ENCODE measurements around the gene DLGAP4.

DLGAP4 gene

DNA sequence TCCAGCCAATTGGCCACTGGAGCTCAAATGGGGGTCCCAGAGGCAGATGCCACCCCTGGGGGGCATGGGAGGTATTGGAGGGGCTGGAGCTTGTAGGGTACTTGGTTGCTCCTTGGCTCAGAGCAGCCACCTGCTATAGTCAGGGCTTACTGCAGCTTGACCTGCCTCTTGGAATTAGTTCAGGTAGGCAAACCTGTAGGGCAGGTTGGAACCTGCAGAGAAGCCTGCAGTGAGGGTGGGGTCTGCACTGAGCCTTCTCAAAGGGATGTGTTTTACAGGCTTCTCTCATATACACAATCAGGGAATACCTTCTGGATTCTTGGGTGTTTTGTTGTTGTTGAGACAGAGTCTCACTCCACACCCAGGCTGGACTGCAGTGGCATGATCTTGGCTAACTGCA is 141.0 kb downstream of the DLGAP4 start:
- DNase-seq (ENCODE audit: low read depth in 2 of 2): no peak

DNA sequence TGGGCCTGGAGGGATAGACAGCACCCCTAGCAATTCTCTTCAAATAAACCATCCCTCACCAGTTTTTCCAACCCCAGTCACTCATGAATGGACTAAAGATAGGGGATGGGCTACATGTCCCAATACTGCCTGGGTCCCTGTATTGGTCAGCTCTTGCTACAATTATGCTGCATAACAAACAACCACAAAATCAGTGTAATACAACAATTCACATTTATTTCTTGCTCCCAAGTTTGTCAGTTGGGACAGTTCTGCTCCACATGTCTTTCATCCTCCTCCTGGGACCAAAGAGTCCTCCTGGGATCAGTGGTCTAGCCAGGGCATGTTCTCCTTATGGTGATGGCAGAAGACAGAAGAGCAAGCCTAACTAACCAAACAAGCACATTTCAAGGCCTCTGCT is 143.5 kb downstream of the DLGAP4 start:
- DNase-seq (ENCODE audit: low read depth in 2 of 2): no peak

DNA sequence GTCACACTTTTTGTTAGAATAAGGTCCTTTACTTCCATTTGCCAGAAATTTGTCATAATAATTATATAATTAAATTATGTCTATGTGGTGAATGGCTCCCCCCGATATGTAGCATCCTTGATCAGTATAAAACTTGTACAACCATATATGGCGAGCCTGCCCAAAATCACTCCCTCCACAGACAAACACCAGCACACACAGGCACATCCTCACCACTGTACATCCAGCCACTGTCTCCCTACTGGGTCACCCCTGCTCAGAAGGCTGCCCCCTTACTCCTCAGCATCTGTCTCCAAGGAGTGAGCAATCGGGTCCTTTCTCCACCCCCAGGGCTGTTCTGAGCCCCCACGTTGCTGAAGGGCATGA is 148.2 kb downstream of the DLGAP4 start:
- DNase-seq (ENCODE audit: low read depth in 2 of 2): no peak

DNA sequence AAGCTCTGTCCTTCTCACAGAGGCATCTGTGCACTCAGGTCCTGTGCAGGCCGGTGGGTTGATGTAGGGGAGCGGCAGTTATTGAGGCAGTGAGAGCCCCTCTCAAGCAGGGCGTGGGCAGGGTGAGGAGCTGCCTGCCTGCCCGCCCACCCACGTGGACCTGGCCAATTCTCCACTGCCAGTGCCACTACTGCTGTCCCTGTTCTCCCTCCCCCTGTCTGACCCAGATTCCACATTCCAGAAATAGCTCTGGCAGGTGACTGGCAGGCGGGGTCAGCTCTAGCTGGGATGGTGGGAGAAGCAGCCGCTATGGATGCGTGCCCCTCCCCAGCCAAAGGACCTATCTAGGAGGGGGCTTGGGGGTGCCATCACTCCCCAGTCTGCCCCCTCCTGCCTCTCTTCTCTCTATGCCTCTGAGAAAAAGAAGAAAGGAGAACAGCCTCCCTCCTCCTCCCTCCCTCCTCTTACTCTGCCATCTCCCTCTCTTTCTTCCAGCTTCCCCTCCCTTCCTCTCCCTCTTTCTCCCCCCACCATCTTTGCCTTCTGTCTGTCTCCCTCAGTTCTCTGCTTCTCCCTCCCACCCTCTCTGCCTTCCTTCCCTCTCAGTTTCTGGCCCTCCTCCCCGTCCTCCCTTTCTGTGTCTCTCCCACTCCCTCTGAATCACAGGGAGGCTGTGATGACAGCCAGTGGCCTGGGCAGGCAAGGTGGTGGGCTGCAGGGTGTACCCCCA is 148.7 kb downstream of the DLGAP4 start:
- no peak for DNase-seq (ENCODE audit: low read depth in 2 of 2)

DNA sequence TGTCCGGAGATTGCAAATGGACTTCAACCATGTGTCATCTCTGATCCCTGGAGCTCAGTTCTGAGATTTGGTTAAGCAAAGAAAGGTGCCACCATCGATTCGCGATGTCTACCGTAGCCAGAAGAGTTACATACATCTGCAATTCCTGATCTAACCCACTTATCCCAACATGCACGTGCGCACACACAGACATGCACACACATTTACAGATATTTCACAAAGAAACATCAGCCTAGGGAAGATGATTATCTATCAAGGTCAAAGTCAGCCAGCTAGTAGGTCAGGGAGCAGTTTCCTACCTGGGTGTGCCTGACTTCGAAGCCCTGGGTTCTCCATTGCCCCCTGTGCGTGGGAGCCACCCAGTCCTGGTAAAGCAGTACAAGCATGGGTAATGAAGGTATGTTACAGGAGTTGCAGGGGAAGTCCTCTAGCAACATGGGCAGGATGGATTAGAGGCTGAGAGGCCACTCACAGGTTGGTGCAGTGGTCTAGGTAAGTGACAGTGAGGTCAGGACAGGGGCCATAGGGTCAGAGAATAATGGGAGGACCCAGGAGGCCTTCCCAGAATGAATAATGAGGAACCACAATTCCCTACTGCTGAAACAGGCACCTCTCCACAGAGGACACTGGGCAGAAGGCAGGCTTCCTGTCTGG is 150.0 kb downstream of the DLGAP4 start:
- no peak for DNase-seq (ENCODE audit: low read depth in 2 of 2)

DNA sequence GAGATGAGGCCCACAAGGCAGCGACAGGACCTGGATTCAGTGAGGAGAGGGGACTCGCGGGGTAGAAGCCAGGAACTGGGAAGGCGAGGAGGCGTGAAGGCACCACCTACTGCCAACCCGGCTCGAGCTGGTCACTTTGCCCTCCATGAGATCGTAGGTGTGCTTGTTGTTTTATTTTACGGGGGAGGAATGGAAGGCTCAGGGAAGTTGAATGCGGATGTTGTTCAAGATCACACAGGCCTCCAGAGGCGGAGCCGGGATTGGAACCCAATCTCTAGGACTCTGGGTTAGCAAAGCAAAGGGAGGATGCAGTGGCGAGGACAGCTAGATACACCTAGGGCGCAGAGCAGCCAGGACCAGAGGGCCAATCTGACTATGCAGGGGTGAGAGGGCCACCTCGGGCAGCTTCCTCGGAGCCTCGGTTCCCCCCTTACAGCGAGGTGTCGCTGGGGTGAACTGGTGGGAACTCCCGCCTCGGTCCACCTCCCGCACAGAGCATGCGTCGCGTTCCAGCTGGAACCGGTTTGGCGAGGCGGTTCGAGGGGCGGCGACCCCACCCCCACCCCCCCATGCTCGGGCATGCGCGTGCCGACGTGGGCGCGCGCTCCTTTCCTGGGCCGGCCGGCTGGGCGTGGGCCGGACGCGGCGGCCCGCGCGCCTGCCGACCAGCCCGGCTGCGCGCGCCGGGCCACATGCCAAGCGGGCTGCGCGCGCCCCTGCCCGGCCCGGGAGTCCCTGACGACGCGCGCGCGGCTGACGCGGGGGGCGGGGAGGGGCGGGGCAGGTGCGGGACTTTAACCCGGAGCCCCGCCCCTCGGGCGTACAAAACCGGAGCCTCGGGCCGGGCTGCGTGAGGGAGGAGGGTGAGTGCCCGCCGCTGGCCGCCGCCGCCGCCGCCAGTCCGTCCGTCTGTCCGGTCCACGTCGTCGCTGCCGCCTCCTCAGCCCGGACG is 154.8 kb downstream of the DLGAP4 start:
- peak; percentile 84 to 87 for DNase-seq (ENCODE audit: low read depth in 2 of 2)

DNA sequence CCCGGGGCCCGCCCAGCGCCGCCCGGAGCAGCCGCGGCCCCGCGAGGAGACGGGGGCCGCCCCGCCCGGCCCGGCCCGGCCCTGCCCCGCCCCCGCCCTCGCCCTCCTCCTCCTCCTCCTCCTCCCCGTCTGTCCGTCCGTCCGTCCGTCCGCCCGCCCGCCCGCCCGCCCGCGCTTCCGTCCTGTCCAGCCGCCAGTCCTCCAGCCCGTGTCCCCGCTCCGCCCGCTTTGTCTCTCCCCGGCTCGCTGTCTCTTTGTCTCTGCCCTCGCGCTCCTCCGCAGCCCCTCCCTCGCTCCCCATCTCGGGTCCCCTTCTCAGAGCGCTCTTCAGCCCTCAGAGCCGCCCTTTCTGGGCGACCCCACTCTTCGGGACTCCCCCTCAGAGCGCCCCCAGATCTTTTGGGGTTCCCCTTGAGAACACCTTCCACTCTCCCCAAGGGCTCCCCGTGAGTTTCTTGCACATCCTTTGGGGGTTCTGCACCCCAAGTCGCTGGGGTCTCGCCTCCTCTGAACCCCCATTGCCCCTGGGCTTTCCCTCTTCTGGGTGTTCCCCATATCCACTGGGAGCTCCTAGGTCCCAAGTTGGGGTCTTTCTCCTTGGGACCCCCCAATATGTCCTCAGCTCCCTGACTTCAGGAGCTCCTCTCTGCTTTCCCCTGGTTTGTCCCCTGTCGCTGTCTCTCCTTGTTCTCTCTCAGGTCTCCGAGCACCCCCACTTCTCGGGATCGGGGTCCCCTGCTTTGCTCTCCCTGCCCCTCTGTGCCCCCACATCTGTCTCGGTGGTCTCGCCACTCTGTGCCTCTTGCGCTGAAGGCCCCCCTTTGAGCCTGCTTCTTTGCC is 155.7 kb downstream of the DLGAP4 start:
- DNase-seq (ENCODE audit: low read depth in 2 of 2): no peak

DNA sequence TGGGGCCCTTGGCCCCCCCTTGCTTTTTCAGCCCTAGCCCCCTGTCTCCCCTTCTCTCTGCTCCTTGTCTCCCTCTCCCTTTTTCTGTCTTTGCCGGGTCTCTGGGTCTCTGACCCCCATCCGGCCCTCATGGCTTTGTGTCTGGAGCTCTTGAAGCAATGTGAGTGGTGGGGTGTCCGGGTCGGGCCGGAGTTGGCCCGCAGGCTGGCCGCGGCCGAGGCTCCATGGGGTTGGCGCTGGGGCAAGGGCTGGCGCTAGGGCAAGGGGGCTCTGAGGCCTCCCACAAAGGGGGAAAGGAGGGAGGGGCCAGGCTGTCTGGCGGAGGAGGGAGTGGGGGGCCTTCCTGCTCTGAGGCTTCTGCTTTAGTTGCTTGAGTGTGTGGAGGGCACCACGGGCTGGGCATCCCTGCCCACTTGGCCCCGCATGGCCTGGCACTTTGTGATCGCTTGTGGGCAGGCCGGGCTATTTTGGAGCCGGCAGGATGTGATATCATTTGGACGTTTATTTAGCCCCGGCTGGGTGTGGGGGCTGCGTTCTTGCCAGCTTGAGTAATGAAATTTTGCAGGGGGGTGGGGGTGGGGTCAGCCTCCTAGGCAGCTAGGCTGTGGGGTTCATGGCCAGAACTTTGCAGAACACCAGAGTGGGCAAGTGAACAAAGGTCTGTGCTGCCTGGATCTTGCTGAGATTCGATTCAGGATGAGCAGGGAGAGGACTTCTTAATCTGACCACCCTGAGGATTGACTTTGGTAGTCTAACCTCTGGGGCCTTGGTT is 156.5 kb downstream of the DLGAP4 start:
- DNase-seq (ENCODE audit: low read depth in 2 of 2): peak in 1 of 2 experiments; percentile 12

DNA sequence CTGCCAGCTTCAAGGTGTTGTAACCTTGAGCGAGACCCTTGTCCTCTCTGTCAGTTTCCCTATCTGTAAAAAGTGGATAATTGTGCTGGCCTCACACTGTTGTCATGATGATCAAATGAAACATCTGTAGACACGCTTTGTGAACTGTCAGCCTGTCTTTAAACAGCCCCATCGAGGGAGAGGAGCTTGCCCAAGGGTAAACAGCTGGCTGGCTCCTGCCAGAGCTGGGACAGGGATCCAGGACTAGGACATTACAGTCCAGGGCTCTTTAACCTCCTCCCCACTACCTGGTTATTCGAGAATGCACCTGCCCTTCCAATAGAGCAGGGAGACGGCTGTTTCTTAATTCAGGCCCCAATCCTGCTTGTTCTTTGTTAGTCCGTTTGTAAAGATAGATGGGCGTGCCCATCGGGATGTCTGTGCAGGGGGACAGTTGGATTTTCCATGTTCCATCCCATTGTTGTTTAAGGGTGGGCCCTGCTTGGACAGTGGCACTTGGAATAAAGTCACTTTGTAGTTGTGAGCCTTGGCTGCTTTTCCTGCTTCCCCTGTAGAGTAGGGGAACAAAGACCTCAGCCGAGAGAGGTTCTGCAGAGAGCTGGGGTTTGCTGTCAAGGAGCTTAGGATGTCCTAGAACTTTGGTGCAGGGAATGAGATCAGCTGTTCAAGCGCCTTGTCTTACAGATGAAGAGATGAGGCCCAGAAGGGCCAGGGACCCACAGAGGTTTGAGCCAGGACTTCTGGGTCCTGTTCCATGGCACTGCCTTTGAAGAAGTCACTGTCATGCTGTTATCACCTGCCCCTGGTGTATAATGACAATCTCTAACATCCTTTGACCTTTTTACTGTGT is 157.3 kb downstream of the DLGAP4 start:
- no peak for DNase-seq (ENCODE audit: low read depth in 2 of 2)

DNA sequence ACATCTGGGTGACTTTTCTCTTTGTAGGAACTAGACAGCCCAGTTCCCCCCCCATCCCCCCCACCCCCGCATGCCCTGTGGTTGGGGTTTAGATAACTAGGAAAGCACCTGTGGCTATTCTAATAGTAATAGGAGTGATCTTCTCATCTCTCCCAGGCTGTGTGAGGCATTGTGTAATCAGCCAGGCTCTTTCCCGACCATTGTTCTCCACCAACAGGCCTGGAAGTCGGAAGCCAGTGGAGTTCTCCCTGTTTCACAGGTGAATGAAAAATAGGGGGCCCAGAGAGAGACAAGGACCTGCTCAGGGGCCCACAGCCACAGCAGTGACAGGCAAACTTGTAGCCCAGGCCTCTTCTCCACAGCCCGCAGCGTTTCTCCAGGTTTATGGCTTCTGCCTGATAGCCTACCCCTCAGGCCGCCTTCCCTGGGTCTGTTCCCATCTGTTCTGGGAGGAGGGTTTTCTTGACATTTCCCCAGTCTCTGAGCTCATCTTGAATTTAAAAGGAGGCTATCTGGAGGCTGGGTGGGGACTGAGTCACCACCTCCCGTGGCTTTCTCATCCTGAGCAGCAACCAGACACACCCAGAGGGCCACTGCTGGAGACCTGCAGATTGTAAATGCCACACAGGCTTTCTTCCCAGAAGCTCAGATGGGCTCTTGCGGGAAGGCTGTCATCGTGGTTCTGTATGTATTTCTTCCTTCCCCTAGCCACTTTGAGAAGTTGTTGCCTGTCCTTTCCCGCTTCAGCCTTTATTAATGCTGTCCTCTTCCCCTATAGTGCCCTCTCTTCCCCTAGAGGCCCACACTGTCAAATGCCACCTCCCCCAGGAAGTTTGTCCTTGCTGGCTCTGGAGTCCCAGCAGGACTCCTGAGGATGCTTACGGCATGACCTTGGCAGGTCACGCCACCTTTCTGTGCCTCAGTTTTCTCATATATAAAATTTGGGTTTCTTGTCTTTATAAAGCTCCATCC is 159.3 kb downstream of the DLGAP4 start:
- peak; percentile 59 to 65 for DNase-seq (ENCODE audit: low read depth in 2 of 2)

DNA sequence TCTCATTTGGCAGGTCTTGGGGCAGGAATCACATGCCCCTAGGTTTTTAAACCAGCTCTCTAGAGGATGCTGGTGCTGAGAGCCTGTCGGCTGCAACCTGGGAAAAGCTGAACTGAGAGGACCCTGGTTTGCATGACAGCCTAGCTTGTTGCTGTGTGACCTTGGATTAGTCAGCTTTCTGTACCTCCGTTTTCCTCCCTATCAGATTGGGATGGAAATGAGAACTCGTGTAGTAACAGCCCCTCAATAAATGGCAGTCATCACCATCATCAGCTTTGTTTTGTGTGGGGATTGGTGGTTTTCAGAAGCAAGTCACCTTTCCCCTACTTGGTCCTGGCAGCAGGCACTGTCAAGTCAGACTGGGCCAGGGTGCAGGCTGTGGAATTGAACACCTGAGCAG is 159.9 kb downstream of the DLGAP4 start:
- DNase-seq (ENCODE audit: low read depth in 2 of 2): no peak

DNA sequence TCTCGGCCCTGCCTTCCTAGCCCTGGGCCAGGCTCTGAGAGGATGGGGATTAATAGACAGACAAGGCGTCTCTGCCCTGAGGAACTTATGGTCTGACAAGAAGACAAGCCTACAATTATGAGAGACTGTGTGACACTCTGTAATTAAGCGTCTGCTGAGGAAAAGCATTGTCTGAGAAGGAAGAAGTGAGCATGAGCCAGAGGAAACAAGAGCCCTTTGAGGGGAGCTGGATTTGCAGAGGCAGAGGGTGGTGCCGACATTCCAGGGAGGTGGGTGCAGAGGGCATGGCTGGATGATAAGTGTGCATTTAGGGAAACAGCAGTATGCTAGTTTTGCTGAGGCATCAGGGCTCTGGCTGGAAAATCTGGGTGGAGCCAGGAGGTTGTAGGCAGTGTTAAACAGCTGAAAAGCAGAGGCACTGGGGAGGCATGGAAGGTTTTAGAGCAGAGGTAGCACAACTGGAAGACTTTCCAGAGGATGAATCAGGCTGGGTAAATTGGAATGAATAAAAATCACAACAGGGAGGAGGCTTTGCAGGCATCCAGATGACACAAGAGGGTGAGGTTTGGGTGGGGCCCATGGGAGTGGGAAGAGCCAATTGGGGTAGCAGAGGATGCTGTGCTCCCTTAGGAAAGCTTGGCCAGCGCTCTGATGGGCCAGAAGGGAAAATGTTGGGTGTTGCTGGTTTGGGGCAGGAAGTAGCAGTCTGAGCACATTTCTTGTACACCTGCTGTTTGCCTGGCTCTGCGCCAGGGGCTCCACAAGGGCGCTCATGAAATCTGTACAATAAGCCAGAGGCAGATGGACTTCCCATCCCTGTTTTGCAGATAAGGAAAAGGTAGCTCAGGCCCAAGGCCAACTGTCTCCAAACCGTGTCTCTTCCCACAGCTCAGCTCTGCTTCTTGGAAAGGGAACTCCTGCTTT is 161.2 kb downstream of the DLGAP4 start:
- no peak for DNase-seq (ENCODE audit: low read depth in 2 of 2)

DNA sequence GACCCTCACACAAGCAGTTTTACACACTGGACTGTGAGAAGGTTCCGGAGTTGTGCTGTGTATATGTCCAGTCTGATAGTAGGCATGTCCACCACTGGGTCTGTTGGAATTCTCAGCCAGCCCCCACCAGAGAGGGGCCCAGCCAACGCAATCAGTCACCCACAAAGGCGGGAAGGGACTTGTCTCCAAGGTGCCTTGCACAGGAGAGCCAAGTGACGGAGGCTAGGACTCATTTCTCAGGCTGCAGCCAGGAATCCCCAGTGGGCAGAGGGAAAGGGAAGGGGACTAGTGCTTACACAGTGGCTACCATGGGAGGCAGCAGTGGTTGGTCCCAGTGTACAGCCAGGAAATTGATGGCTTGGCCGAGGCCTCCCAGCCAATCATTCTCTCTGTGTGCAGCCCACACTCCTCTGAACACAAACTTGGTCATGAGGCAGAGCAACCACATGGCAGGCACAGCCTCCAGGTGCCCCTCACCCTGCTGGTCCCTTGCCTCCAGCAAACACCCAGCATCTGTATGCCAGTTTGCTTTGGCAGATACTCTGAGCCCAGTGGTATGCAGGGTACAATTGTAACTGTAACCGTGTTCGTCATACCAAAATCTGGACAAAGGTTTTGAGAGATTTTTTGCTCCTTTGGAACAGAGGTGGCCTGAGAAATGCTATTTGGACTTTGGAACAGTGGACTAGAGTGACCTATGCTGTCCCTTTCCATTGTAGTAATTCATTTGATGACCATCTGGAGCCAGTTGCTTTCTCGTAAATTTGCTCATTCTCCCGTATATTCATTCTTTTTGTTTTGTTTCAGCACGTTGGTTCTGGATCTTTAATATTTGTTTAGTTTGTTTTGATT is 162.2 kb downstream of the DLGAP4 start:
- no peak for DNase-seq (ENCODE audit: low read depth in 2 of 2)

DNA sequence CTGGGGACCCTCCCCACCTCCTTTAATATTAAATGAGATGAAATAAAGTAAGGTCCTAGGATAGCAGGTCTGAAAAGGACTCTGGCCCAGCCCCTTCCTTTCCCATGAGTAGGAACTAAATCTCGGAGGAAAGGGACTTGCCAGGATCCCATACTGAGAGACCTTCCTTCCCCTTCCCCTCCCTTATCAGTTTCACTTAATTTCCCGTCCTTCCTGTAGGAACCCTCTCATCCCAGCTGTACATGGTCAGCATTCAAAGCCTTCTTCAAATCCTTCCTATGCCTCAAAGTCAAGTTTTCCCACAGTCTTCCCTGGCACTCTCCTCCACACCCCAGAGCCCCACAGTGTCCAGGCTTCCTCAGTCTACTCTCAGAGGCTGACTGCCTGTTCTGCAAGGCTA is 163.8 kb downstream of the DLGAP4 start:
- no peak for DNase-seq (ENCODE audit: low read depth in 2 of 2)

DNA sequence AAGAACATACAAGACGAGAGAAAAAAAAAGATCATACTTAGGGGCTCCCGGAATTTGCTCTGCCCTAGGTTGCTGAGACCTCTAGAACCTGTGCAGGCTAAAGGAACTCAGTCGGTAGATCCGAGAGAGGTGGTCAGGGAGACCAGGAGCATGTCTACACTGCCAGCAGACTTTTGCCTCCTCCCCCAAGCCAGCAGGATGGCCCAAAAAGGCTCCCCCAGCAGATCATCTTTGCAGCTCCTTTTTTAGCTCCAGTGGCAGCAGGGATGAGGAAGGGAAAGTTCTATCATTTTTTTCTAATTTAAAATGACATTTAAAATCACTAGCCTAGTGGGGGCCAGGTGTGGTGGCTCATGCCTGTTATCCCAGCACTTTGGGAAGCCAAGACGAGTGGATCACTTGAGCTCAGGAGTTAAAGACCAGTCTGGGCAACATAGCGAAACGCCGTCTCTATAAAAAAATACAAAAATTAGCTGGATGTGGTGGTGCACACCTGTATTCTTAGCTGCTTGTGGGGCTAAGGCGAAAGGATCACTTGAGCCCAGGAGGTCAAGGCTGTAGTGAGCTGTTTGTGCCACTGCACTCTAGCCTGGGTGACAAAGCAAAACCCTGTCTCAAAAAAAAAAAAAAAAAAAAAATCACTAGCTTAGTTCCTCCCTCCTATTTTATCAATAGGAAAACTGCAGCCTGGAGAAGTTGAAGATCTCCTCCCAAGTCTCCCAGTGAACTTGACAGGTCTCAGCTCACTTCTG is 165.9 kb downstream of the DLGAP4 start:
- DNase-seq (ENCODE audit: low read depth in 2 of 2): no peak

DNA sequence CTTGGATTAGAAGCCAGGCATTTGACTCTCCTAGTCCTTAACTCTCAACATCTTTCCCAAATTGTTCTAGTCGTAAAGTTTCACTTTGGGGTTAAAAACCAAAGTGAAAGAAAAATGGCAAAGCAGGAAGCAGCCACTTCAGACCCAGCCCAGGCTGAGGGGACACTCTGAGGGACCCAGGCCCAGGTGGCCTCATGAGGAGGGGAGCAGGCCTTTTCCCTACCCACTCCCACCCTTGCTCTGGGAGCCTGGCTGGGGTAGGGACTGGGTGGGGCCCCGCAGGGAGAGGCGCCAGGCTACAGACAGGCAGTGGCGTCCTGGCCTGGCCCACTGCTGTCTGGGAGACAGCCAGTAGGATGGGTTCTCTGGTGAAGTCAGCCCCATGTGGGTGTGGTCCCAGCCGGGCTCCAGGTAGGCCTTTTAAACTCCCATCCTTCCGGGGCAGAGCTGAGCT is 166.5 kb downstream of the DLGAP4 start:
- DNase-seq (ENCODE audit: low read depth in 2 of 2): no peak
